ENCODE data around the gene PLEKHG4. TPM values are rescaled to one million over a fixed set of nuclear protein-coding genes. Genes with fewer than 3 reads are reported as not detected.

Gene PLEKHG4
- polyA plus RNA-seq, 1 of the 3 experiments (the other 2 are of a cell fraction): 65.5 TPM

DNA sequence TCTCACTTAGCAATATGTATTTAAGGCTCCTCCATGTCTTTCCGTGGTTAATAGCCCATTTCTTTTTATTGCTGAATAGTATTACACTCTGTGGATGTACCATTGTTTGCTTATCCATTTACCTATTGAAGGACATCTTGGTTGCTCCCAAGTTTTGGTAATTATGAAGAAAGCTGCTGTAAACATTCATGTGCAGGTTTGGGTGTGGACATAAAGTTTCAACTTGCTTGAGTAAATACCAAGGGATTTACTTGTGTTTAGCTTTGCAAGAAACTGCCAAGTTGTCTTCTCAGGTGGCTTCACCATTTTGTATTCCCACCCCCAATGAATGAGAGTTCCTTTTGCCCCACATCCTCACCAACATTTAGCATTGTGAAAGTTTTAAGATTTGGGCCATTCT lies 56.8 kb downstream of the PLEKHG4 start:
- Histone ChIP-seq H3K4me1 (ENCODE audit: control insufficient read depth in 1 of 2, insufficient read depth in 2 of 2, low read depth in 1 of 2, low read length in 1 of 2) (no peaks in the 10 kb centered on the region), H3K79me2 (ENCODE audit: insufficient read depth) (no peaks in the 10 kb centered on the region), H3K36me3 (replicated peaks in 1 of 2; ENCODE audit: control insufficient read depth in 1 of 2, insufficient read depth in 2 of 2, low read length in 1 of 2) (no peaks in the 10 kb centered on the region), H3K9me3 (no peaks in the 10 kb centered on the region), H3K9me2 (no peaks in the 10 kb centered on the region), H3K27me3 (ENCODE audit: insufficient read depth) (no peaks in the 10 kb centered on the region), H2AFZ (ENCODE audit: low read depth) (no peak overlapping the region), H4K20me1 (ENCODE audit: insufficient read depth) (no peaks in the 10 kb centered on the region), H3K4me3 (ENCODE audit: low read depth in 2 of 2, low read length in 1 of 2) (no peak overlapping the region), H3K4me2 (no peak overlapping the region), H3F3A (replicated peaks; ENCODE audit: insufficient read depth) (peaks cover 7% of the 10 kb centered on the region), H3K9ac (no peak overlapping the region), H3K27ac (ENCODE audit: low read depth in 2 of 2, low read length in 1 of 2) (no peak overlapping the region)
- ChIA-PET CTCF (no interaction called here), POLR2A (no interaction called here)
- no peak for DNase-seq
- no peak for TF ChIP-seq CHD2 (IDR thresholded peaks at IDR 0.05; ENCODE audit: low read length, partially characterized antibody)
- no peak for TF ChIP-seq SMC3 (IDR thresholded peaks at IDR 0.05; ENCODE audit: low read depth, low read length)
- TF ChIP-seq, protein P1, sequence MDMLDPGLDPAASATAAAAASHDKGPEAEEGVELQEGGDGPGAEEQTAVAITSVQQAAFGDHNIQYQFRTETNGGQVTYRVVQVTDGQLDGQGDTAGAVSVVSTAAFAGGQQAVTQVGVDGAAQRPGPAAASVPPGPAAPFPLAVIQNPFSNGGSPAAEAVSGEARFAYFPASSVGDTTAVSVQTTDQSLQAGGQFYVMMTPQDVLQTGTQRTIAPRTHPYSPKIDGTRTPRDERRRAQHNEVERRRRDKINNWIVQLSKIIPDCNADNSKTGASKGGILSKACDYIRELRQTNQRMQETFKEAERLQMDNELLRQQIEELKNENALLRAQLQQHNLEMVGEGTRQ (IDR thresholded peaks at IDR 0.05; ENCODE audit: borderline replicate concordance, low read depth, low read length): no peak
- no peak for TF ChIP-seq MXI1 (IDR thresholded peaks at IDR 0.05; ENCODE audit: low read depth, low read length)
- TF ChIP-seq ELF1 (IDR thresholded peaks at IDR 0.05): no peak
- TF ChIP-seq MEF2A (IDR thresholded peaks at IDR 0.05; ENCODE audit: borderline replicate concordance, low read depth): no peak
- no peak for TF ChIP-seq RAD21 (IDR thresholded peaks at IDR 0.05; ENCODE audit: low read length)
- TF ChIP-seq TEAD4 (IDR thresholded peaks at IDR 0.05; ENCODE audit: borderline replicate concordance, insufficient read depth): no peak
- no peak for TF ChIP-seq TAF1 (IDR thresholded peaks at IDR 0.05; ENCODE audit: borderline replicate concordance, low read depth, low read length)
- no peak for TF ChIP-seq RFX5 (IDR thresholded peaks at IDR 0.05; ENCODE audit: low read length)
- TF ChIP-seq RXRA (IDR thresholded peaks at IDR 0.05; ENCODE audit: borderline replicate concordance, low read depth): no peak
- TF ChIP-seq YY1 (IDR thresholded peaks at IDR 0.05; ENCODE audit: low read depth): no peak
- no peak for TF ChIP-seq FOXJ3 (CRISPR knock-in tag; IDR thresholded peaks at IDR 0.05)
- TF ChIP-seq NRF1 (IDR thresholded peaks at IDR 0.05; ENCODE audit: low read depth, low read length): no peak
- TF ChIP-seq SIN3A (IDR thresholded peaks at IDR 0.05; ENCODE audit: borderline replicate concordance, low read depth, low read length): no peak
- no peak for TF ChIP-seq EP300 (IDR thresholded peaks at IDR 0.05; ENCODE audit: borderline replicate concordance in 1 of 2, low read depth in 1 of 2, low read length in 1 of 2)
- TF ChIP-seq NFIC (IDR thresholded peaks at IDR 0.05; ENCODE audit: borderline replicate concordance): no peak
- TF ChIP-seq, protein P2, sequence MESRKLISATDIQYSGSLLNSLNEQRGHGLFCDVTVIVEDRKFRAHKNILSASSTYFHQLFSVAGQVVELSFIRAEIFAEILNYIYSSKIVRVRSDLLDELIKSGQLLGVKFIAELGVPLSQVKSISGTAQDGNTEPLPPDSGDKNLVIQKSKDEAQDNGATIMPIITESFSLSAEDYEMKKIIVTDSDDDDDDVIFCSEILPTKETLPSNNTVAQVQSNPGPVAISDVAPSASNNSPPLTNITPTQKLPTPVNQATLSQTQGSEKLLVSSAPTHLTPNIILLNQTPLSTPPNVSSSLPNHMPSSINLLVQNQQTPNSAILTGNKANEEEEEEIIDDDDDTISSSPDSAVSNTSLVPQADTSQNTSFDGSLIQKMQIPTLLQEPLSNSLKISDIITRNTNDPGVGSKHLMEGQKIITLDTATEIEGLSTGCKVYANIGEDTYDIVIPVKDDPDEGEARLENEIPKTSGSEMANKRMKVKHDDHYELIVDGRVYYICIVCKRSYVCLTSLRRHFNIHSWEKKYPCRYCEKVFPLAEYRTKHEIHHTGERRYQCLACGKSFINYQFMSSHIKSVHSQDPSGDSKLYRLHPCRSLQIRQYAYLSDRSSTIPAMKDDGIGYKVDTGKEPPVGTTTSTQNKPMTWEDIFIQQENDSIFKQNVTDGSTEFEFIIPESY (IDR thresholded peaks at IDR 0.05; ENCODE audit: borderline replicate concordance, low read depth): no peak
- TF ChIP-seq, protein P3, sequence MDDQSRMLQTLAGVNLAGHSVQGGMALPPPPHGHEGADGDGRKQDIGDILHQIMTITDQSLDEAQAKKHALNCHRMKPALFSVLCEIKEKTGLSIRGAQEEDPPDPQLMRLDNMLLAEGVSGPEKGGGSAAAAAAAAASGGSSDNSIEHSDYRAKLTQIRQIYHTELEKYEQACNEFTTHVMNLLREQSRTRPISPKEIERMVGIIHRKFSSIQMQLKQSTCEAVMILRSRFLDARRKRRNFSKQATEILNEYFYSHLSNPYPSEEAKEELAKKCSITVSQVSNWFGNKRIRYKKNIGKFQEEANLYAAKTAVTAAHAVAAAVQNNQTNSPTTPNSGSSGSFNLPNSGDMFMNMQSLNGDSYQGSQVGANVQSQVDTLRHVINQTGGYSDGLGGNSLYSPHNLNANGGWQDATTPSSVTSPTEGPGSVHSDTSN (IDR thresholded peaks at IDR 0.05): no peak
- TF ChIP-seq GABPA (IDR thresholded peaks at IDR 0.05; ENCODE audit: low read depth): no peak
- 30% methylated on average over 1 of the region's 1 CpG for WGBS (ENCODE audit: low lambda C conversion rate)

All from SK-N-SH (cell line).